Measurements from ENCODE around the gene PCSK7.
"Not testable (repeated sequence)": the region's sequence is repeated elsewhere in the genome, so short reads cannot be mapped to it uniquely, and the experiment has no call there.

DNA sequence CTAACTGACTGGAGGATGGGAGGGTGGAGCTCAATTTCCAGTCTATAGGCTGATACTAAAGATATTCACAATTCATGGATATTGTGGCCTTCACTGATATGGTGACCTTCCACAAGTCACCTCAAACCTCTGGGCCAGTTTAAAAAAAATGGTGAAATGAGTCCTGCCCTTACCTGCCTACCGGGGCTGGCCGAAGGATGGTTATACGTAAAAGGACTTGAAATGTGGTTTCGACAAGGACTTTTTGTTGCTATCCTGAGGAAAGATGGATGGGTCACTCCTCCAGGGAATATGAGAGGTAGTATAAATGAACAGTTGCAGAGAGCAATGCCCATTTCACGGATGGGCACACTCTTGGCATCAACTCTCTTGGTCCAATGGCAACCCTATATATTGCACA is 24.4 kb downstream of the PCSK7 start:
- TF ChIP-seq, protein P1, sequence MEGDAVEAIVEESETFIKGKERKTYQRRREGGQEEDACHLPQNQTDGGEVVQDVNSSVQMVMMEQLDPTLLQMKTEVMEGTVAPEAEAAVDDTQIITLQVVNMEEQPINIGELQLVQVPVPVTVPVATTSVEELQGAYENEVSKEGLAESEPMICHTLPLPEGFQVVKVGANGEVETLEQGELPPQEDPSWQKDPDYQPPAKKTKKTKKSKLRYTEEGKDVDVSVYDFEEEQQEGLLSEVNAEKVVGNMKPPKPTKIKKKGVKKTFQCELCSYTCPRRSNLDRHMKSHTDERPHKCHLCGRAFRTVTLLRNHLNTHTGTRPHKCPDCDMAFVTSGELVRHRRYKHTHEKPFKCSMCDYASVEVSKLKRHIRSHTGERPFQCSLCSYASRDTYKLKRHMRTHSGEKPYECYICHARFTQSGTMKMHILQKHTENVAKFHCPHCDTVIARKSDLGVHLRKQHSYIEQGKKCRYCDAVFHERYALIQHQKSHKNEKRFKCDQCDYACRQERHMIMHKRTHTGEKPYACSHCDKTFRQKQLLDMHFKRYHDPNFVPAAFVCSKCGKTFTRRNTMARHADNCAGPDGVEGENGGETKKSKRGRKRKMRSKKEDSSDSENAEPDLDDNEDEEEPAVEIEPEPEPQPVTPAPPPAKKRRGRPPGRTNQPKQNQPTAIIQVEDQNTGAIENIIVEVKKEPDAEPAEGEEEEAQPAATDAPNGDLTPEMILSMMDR (conservative IDR thresholded peaks at IDR 0.05) = not testable (repeated sequence)
- TF ChIP-seq ZFX (IDR thresholded peaks at IDR 0.05) = not testable (repeated sequence)
